Activated naive CD8-positive, alpha-beta T cell treated with anti-CD3 and anti-CD28 coated beads for 36 hours (primary cell): ENCODE measurements around the gene IRF1. TPM values are rescaled to one million over a fixed set of nuclear protein-coding genes. Genes with fewer than 3 reads are reported as not detected.
"Not testable (repeated sequence)": the region's sequence is repeated elsewhere in the genome, so short reads cannot be mapped to it uniquely, and the experiment has no call there.

Source experiments
- DNase-seq: peaks from one replicate; pipeline ENCODE4 v3.0.0; 2021
- H3K27ac Mint-ChIP-seq: one replicate; pipeline ENCODE4 v1.8.0; 2022; ENCODE audit warnings: mild to moderate bottlenecking, moderate library complexity, mixed read lengths
- H3K27me3 Mint-ChIP-seq: one replicate; pipeline ENCODE4 v1.8.0; 2022; ENCODE audit warnings: mild to moderate bottlenecking, mixed read lengths
- H3K36me3 Mint-ChIP-seq: one replicate; pipeline ENCODE4 v1.8.0; 2021; ENCODE audit warnings: mild to moderate bottlenecking, mixed read lengths
- H3K4me1 Mint-ChIP-seq: one replicate; pipeline ENCODE4 v1.8.0; 2021; ENCODE audit warnings: mixed read lengths
- H3K4me3 Mint-ChIP-seq: one replicate; pipeline ENCODE4 v1.8.0; 2022; ENCODE audit warnings: mild to moderate bottlenecking, moderate library complexity, mixed read lengths
- H3K9me3 Mint-ChIP-seq: one replicate; pipeline ENCODE4 v1.8.0; 2022; ENCODE audit warnings: mixed read lengths
- total RNA-seq, 2 experiments: library from RNA; stranded (reverse); gene quantifications; one replicate each; pipeline ENCODE4 v1.2.3, GENCODE V29; 2021

Gene IRF1
- total RNA-seq, result 100 to 1,000 TPM; 228 to 232 TPM

GRCh38 chr5:132490484-132491367 lies at the start of gene IRF1:
Gene IRF1, minus strand, starts transcription at chr5:132490773. Its CDS starts 1,295 bp downstream, at chr5:132489478.
- peak within 1 kb of the TSS; percentile 97 for H3K4me3 Mint-ChIP-seq
- H3K27me3 Mint-ChIP-seq, result peaks cover 7% of the 10 kb centered on the region
- DNase-seq, result peak; percentile 99
- H3K9me3 Mint-ChIP-seq, result no peaks in the 10 kb centered on the region
- peaks cover 43% of the 10 kb centered on the region for H3K36me3 Mint-ChIP-seq
- peak within 1 kb of the TSS; percentile 98 for H3K27ac Mint-ChIP-seq
- peaks cover 67% of the 10 kb centered on the region for H3K4me1 Mint-ChIP-seq

GRCh38 chr5:132540149-132540548 lies 49.6 kb upstream of the IRF1 start:
- H3K36me3 Mint-ChIP-seq, result no peaks in the 10 kb centered on the region
- H3K4me1 Mint-ChIP-seq, result peaks cover 7% of the 10 kb centered on the region
- no peaks in the 10 kb centered on the region for H3K9me3 Mint-ChIP-seq
- no peak overlapping the region for H3K4me3 Mint-ChIP-seq
- peaks cover 22% of the 10 kb centered on the region for H3K27me3 Mint-ChIP-seq
- DNase-seq, result no peak
- H3K27ac Mint-ChIP-seq, result no peak overlapping the region

GRCh38 chr5:132539716-132540115 lies 49.1 kb upstream of the IRF1 start:
- no peaks in the 10 kb centered on the region for H3K9me3 Mint-ChIP-seq
- no peaks in the 10 kb centered on the region for H3K36me3 Mint-ChIP-seq
- peaks cover 25% of the 10 kb centered on the region for H3K27me3 Mint-ChIP-seq
- H3K4me1 Mint-ChIP-seq, result peaks cover 7% of the 10 kb centered on the region
- no peak overlapping the region for H3K4me3 Mint-ChIP-seq
- DNase-seq, result no peak
- H3K27ac Mint-ChIP-seq, result no peak overlapping the region

GRCh38 chr5:132530946-132531345 lies 40.4 kb upstream of the IRF1 start:
- no peak for DNase-seq
- no peaks in the 10 kb centered on the region for H3K9me3 Mint-ChIP-seq
- no peaks in the 10 kb centered on the region for H3K36me3 Mint-ChIP-seq
- H3K4me1 Mint-ChIP-seq, result peaks cover 23% of the 10 kb centered on the region
- H3K4me3 Mint-ChIP-seq, result no peak overlapping the region
- no peak overlapping the region for H3K27ac Mint-ChIP-seq
- peaks cover 17% of the 10 kb centered on the region for H3K27me3 Mint-ChIP-seq

- Mint-ChIP-seq H3K27ac (no peak overlapping the region), H3K4me1 (peaks cover 38% of the 10 kb centered on the region), H3K9me3 (peaks cover 1% of the 10 kb centered on the region), H3K4me3 (no peak overlapping the region), H3K27me3 (peaks cover 4% of the 10 kb centered on the region), H3K36me3 (no peaks in the 10 kb centered on the region)
- no peak for DNase-seq
Observed at GRCh38 chr5:132528866-132529634, 38.5 kb upstream of the IRF1 start.

- peaks cover 4% of the 10 kb centered on the region for H3K27me3 Mint-ChIP-seq
- H3K4me3 Mint-ChIP-seq, result no peak overlapping the region
- H3K27ac Mint-ChIP-seq, result no peak overlapping the region
- H3K36me3 Mint-ChIP-seq, result no peaks in the 10 kb centered on the region
- peaks cover 1% of the 10 kb centered on the region for H3K9me3 Mint-ChIP-seq
- DNase-seq, result no peak
- peaks cover 38% of the 10 kb centered on the region for H3K4me1 Mint-ChIP-seq
Observed at GRCh38 chr5:132528021-132528420, 37.4 kb upstream of the IRF1 start.

- Mint-ChIP-seq H3K4me3 (no peak overlapping the region), H3K27me3 (peaks cover 4% of the 10 kb centered on the region), H3K27ac (no peak overlapping the region), H3K9me3 (peaks cover 3% of the 10 kb centered on the region), H3K36me3 (peaks cover 2% of the 10 kb centered on the region), H3K4me1 (peaks cover 39% of the 10 kb centered on the region)
- no peak for DNase-seq
Observed at GRCh38 chr5:132526974-132527564, 36.5 kb upstream of the IRF1 start.

GRCh38 chr5:132526290-132526973 lies 35.9 kb upstream of the IRF1 start:
- Mint-ChIP-seq H3K27me3 (peaks cover 4% of the 10 kb centered on the region), H3K27ac (no peak overlapping the region), H3K9me3 (peaks cover 4% of the 10 kb centered on the region)

DNA sequence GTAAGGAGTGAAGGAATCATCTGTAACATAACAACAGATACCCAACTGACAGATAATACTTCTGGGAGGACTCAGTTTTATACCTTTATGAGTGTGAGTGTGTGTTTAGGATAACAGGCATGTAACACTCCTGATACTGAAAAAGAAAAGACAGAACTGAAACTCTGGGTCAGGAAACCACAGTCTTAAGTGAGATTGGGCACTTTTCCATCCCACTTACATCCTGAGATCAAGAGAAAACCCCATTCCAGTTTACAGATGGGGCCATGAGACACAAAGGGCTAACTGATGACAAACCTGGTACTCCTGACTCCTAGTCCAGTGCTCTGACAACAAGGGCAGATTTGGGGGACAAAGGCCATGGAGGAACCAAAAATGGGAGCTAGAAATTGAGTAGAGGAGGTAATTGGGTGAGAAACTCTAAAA lies 34.7 kb upstream of the IRF1 start:
- Mint-ChIP-seq H3K27me3 (peaks cover 4% of the 10 kb centered on the region), H3K36me3 (peaks cover 3% of the 10 kb centered on the region), H3K27ac (peak overlapping the region; percentile 63), H3K4me1 (peaks cover 41% of the 10 kb centered on the region), H3K4me3 (peak overlapping the region; percentile 43), H3K9me3 (peaks cover 8% of the 10 kb centered on the region)
- DNase-seq, result peak; percentile 16

More at GRCh38 chr5:132526290-132526973, 35.9 kb upstream of the IRF1 start:
- Mint-ChIP-seq H3K36me3 (peaks cover 3% of the 10 kb centered on the region), H3K4me3 (no peak overlapping the region), H3K4me1 (peaks cover 40% of the 10 kb centered on the region)
- DNase-seq, result peak; percentile 32

GRCh38 chr5:132524877-132525276 lies 34.3 kb upstream of the IRF1 start:
- DNase-seq, H3K36me3 Mint-ChIP-seq, H3K27me3 Mint-ChIP-seq: not testable (repeated sequence)
- Mint-ChIP-seq H3K4me1 (peaks cover 43% of the 10 kb centered on the region), H3K4me3 (peak overlapping the region; percentile 20), H3K27ac (peak overlapping the region; percentile 63), H3K9me3 (peaks cover 11% of the 10 kb centered on the region)

DNA sequence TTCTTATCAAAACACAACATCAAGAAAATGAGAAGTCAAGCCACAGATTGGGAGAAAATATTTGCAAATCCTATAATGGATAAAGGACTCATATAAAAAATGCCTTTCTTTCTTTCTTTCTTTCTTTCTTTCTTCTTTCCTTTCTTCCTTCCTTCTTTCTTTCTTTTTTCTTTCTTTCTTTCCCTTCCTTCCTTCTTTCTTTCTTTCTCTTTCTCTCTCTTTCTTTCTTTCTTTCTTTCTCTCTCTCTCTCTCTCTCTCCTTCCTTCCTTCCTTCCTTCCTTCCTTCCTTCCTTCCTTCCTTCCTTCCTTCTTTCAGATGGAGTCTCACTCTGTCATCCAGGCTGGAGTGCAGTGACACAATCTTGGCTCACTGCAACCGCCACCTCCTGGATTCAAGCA lies 31.5 kb upstream of the IRF1 start:
- H3K4me3 Mint-ChIP-seq, H3K27ac Mint-ChIP-seq, H3K27me3 Mint-ChIP-seq: not testable (repeated sequence)

GRCh38 chr5:132513618-132514336 lies 23.2 kb upstream of the IRF1 start:
- not testable (repeated sequence) for H3K27ac Mint-ChIP-seq, H3K4me3 Mint-ChIP-seq, H3K9me3 Mint-ChIP-seq, H3K4me1 Mint-ChIP-seq, H3K36me3 Mint-ChIP-seq, DNase-seq
- H3K27me3 Mint-ChIP-seq, result peaks cover 28% of the 10 kb centered on the region

More for the DNA sequence above, 31.5 kb upstream of the IRF1 start:
- H3K9me3 Mint-ChIP-seq, result peaks cover 11% of the 10 kb centered on the region
- H3K36me3 Mint-ChIP-seq, DNase-seq: not testable (repeated sequence)
- peaks cover 36% of the 10 kb centered on the region for H3K4me1 Mint-ChIP-seq

DNA sequence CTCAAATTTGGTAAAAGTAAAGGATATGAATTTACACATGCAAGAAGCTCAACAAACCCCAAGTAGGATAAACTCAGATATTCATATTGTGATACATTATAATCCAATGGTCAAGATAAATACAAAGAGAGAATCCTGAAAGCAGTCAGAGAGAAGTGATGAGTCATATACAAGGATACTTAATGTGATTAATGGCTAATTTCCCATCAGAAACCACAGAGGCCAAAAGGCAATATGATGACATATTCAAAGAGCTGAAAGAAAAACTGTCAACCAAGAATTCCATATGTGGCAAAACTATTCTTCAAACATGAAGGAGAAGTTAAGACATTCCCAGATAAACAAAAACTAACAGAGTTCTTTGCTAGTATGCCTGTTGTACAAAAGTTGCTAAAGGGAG lies 19.5 kb upstream of the IRF1 start:
- Mint-ChIP-seq H3K9me3 (peaks cover 9% of the 10 kb centered on the region), H3K4me1 (peaks cover 6% of the 10 kb centered on the region), H3K36me3 (peaks cover 2% of the 10 kb centered on the region), H3K4me3 (no peak overlapping the region), H3K27me3 (peaks cover 38% of the 10 kb centered on the region), H3K27ac (no peak overlapping the region)
- DNase-seq, result no peak

DNA sequence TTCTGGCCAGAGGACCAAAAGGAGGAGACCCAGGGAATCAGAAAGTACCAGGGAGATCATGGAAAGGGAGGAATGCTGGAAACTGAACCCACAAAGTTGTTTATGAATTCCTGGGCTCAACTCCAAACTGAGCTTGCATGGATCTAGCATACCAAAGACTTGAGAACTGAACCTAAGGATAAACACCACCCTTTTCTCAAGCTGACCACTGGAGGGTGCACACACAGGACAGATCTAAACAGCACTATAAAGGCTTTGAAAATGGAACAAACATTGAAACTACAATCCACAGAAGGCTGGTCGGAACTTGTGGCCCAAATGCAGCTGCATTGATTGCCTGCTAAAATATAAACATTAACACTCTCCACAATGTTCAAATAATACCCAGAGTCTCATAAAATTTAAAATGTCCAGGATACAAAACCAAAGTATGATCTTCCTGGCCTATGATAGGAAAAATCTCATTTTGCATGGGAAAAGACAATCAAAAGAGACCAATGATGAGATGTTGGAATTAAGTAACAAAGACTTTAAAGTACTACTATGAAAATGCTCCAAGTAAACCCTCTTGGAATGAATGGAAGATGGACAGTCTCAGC lies 15.6 kb upstream of the IRF1 start:
- no peak overlapping the region for H3K4me3 Mint-ChIP-seq
- H3K9me3 Mint-ChIP-seq, result peaks cover 1% of the 10 kb centered on the region
- H3K27me3 Mint-ChIP-seq, result peaks cover 21% of the 10 kb centered on the region
- no peak overlapping the region for H3K27ac Mint-ChIP-seq
- H3K36me3 Mint-ChIP-seq, result peaks cover 2% of the 10 kb centered on the region
- peaks cover 8% of the 10 kb centered on the region for H3K4me1 Mint-ChIP-seq
- peak; percentile 5 for DNase-seq
